IPS DF 4.7 (cell line): Measurements from ENCODE around the gene RABEPK.
"Not testable (repeated sequence)": the region's sequence is repeated elsewhere in the genome, so short reads cannot be mapped to it uniquely, and the experiment has no call there.

ENCODE experiments used
- DNase-seq: peaks from one replicate; pipeline ENCODE4 v3.0.0-alpha.2; 2013; ENCODE audit warnings: low spot score; ENCODE audit errors: extremely low read depth

Gene RABEPK

DNA sequence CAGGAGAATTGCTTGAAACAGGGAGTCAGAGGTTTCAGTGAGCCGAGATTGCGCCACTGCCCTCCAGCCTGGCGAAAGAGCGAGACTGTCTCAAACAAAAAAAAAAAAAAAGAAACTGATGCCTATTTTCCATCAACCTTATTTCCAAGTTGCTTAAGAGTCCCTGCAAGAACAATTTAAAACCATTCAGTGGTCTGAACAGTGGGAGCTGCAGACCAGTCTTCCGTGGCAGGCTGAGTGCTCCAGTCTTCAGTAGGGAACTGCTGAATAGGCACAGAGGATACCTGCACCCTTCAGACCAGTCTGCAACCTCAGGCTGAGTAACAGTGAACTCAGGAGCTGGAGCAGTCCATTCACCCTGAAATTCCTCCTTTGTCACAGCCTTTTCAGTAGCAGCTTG, 5.9 kb upstream of the RABEPK start:
- DNase-seq, result not testable (repeated sequence)

DNA sequence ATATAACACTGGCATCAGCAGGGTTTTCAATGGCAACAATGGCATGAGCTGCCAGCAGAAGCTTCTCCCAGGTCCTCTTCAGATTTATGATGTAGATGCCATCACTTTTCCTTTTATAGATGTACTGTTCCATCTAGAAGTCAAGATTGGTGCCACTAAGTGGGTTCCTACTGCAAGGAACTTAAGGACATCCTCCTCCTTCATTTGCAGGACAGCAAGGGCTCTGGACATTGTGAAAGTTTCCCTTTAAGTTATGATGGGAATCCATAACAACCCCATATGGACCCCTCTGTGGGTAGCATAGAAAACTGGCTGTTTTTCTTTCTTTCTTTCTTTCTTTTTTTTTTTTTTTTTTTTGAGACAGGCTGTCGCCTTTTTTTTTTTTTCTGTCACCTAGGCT, 4.8 kb upstream of the RABEPK start:
- not testable (repeated sequence) for DNase-seq

DNA sequence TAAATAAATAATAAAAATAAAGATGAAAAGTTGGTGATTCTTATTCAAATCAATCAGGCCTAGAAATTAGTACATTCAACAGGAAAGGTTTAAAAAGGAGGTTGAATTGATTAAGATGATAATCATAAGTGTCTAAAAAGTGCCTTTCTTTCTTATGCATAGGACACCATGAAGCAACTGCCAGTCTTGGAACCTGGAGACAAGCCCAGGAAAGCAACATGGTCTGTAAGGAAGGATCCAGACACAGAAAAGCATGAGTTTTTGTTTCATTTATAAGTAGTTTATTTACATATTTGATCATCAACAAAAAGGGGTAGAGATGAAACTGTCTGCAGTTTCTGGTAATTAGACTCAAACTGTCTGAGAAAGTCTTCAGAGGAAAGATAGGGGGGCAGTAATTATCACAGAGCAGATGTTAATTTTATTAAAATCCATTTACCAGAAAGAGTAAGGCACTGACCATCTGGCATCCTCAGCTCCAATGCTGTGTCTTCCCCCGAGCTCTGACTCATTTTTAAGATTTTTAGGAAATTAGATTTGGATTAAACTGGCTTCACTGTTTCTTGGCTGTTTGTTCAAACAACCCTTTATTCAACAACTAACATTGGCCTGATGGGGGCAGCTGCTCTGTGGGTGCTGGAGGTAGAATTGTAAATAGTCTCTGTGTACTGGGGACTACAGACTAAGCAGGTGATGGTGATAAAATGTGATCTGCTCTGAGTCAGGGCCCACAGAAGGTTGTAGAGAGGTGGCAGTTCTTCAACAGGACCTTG, 2.7 kb downstream of the RABEPK start:
- no peak for DNase-seq

DNA sequence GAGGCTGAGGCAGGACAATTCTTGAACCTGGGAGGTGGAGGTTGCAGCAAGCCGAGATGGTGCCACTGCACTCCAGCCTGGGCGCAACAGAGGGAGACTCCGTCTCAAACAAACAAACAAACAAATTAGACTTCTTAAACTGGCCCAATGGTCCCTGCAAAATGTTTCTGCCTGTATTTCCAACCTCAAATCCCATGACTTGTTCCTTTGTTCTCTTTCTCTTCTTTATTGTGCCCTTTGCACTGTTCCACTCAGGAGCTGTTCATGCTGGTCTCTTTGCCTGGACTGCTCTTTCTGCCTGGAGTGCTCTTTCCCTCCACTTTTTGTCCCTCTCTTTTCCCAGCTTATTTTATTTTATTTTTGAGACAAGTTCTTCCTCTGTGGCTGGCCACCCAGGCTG, 4.1 kb downstream of the RABEPK start:
- no peak for DNase-seq

DNA sequence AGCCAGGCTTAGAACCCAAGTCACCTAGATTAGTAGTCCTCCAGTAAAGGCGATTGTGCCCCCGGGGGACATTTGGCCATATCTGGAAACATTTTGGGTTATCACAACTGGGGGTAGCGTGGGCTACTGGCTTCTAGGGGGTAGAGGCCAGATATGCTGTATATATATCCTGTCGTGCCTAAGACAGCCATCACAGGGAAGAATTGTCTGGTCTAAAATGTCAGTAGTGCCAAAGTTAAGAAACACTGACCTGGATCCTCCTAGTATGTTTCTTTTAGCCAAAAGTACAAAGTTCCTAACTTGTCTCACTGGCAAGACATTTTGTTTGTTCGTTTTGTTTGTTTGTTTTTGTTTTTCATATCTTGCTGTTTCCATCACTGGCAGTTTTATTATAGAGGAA, 13.8 kb downstream of the RABEPK start:
- DNase-seq, result no peak

DNA sequence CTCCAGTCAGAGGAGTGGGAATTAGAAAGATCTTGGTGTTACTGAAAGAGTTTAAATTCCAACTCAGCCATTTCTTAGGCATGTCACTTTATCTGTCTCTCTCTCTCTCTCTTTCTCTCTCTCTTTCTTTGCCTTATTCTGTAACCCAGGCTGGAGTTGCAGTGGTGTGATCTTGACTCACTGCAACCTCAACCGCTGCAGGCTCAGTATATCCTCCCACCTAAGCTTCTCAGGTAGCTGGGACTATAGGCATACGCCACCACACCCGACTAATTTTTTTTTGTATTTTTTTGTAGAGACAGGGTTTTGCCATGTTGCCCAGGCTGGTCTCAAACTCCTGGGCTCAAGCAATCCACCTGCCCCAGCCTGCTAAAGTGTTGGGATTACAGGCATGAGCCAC, 18.3 kb downstream of the RABEPK start:
- no peak for DNase-seq

DNA sequence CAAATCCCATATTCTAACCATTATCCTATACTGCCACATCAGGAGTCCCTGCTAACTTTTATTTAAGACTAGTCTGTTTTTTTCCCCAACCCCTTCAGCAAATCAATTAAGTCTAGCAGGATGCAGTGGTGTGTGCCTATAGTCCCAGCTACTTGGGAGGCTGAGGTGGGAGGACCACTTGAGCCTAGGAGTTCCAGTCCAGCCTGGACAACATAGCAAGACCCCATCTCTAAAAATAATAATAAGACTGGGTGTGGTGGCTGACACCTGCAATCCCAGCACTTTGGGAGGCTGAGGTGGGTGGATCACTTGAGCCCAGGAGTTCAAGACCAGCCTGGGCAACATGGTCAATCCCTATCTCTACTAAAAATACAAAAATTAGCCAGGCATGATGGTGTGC, 24.5 kb downstream of the RABEPK start:
- DNase-seq, result not testable (repeated sequence)

DNA sequence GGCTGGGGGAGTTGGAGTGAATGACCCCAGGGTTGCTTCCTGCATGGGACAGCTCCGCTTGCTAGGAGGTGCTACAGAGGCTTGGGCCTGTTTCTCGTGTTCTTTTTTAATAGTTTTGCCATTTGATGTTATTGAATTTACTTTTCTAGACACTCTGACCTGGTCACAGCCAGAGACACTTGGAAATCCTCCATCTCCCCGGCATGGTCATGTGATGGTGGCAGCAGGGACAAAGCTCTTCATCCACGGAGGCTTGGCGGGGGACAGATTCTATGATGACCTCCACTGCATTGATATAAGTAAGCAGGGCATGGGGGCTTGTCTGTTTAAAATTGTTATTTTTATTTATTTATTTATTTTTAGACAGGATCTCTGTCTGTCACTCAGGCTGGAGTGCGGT, 27.4 kb downstream of the RABEPK start:
- DNase-seq, result no peak

DNA sequence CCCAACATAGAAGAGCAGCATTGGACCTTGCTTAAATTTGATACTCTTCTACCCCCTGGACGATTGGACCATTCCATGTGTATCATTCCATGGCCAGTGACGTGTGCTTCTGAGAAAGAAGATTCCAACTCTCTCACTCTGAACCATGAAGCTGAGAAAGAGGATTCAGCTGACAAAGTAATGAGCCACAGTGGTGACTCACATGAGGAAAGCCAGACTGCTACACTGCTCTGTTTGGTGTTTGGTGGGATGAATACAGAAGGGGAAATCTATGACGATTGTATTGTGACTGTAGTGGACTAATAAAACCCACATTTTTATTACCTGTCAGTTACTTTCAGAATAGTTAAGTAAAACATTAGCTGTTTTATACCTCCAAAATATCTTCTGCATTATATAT, 33.3 kb downstream of the RABEPK start:
- DNase-seq, result no peak

DNA sequence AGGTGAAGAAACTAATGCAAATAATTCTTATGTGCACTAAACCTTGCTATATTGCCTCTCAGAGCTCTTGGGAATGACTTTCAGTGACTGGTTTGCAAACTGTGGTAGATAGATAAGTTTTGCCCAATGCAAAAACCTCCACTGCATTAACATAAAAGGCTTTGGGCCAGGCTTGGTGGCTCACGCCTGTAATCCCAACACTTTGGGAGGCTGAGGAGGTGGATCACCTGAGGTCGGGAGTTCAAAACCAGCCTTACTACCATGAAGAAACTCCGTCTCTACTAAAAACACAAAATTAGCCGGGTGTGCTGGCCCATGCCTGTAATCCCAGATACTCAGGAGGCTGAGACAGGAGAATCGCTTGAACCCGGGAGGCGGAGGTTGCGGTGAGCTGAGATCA, 33.8 kb downstream of the RABEPK start:
- not testable (repeated sequence) for DNase-seq

DNA sequence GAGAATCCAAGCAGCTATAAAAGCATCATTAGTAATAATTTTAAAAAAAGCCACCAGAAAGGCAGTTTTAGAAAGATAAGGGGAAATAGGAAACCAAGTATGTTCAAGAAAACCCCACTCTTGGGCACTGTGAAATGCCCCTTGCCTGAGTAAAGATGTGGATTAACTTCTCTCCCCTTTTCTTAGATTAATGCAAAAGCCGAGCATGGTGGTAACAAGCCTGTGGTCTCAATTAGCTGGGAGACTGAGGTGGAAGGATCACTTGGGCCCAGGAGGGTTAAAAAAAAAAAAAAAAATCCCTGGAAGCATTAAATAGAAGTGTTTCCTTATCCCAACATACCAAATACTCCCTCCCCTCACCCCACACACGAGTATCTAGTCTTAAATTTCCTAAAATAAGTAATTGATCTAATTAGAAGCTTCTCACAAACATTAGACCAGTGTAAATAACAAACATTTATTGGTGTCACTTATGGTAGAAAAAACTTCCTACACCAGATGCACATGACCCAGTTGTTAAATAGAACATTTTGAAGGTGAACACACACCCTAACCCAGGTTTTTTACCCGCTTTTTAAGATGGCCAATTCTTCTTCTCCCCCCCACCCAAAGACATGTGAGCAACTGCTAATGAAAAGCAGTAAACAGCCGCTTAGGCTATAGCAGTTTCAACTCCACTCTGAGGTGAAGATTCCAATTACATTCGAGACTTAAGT, 35.6 kb downstream of the RABEPK start:
- DNase-seq, result no peak

DNA sequence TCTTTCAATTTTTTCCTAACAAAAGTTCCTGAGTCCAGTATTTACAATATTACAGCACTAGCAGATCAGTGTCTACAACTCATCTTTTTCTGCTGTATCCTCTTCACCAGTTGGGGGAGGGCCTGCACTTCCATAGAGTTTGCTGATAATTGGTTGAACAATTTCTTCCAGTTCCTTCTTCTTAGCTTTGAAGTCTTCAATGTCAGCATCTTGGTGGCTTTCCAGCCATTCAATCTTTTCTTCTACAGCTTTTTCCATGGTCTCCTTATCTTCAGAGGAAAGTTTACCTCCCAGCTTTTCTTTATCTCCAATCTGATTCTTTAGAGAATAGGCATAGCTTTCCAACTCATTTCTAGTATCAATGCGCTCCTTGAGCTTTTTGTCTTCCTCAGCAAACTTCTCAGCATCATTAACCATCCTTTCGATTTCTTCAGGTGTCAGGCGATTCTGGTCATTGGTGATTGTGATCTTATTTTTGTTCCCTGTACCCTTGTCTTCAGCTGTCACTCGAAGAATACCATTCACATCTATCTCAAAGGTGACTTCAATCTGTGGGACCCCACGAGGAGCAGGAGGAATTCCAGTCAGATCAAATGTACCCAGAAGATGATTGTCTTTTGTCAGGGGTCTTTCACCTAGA, 36.3 kb downstream of the RABEPK start:
- not testable (repeated sequence) for DNase-seq

DNA sequence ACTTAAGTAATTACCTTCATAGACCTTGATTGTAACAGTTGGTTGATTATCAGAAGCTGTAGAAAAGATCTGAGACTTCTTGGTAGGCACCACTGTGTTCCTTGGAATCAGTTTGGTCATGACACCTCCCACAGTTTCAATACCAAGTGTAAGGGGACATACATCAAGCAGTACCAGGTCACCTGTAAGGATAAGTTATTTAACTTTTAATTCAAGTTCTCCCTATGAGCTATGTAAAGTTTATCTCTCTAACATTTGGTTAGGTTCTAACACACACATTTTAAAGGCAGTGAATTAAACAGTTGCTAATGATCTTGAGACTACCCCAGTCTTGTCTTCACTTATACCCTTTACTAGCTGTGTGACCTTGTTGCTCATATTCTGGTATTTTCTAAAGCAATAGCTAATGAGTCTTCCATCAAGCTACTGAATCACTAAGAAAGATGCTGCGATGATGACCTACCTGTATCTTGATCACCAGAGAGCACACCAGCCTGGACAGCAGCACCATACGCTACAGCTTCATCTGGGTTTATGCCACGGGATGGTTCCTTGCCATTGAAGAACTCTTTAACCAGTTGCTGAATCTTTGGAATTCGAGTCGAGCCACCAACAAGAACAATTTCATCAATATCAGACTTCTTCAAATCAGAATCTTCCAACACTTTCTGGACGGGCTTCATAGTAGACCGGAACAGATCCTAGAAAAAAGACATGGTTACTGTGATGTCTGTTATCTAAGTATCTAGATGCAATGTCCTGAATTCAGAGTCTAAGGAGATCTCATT, 38.0 kb downstream of the RABEPK start:
- DNase-seq, result no peak

DNA sequence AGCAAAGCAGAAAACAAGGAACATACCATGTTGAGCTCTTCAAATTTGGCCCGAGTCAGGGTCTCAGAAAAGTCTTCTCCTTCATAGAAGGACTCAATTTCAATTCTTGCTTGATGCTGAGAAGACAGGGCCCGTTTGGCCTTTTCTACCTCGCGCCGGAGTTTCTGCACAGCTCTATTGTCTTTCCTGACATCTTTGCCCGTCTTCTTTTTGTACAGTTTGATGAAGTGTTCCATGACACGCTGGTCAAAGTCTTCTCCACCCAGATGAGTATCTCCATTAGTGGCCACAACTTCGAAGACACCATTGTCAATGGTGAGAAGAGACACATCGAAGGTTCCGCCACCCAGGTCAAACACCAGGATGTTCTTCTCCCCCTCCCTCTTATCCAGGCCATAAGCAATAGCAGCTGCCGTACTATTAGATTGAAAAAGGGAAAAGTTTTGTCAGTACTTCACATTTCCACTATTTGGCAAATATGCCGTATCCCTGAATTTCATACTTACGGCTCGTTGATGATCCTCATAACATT, 38.6 kb downstream of the RABEPK start:
- no peak for DNase-seq

DNA sequence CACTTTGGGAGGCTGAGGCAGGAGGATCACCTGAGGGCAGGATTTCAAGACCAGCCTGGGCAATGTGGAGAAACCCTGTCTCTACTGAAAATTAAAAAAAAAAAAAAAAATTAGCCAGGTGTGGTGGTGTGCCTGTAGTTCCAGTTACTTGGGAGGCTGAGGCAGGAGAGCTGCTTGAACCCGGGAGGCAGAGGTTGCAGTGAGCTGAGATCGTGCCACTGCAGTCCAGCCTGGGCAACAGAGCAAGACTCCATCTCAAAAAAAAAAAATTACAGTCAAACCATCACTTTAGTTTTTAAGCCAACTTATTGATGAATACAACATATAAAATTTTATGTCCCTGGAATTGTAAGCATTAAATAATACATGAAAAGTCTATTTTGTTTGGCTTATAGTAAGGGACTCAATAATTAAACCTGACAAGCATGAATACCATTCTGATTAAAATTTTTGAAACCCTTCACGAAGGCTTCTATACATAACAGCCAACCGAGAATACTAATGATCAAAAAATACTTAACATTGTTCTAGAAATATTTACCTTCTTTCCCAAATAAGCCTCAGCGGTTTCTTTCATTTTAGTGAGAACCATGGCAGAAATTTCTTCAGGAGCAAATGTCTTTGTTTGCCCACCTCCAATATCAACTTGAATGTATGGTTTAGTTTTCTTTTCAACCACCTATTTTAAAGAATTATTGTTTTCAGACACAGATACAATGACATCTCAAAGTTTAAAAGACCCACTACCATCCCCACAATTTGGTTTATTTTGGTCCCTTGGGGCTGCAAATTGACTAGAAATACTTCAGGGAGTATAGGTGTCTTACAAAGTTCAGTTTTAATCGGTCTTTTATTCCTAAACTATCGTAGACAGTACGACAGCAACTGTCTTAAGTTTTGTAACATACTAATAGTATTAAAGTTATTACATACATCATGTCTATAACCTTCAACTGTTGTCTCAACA, 39.6 kb downstream of the RABEPK start:
- DNase-seq, result no peak

DNA sequence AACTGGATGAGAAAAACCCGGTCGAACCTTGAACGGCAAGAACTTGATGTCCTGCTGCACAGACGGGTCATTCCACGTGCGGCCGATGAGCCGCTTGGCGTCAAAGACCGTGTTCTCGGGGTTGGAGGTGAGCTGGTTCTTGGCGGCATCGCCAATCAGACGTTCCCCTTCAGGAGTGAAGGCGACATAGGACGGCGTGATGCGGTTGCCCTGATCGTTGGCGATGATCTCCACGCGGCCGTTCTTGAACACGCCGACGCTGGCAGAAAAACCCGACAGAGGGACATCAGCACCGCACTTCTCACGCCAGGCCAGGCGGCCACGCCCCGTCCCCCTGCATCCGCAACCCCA, 40.3 kb downstream of the RABEPK start:
- no peak for DNase-seq

DNA sequence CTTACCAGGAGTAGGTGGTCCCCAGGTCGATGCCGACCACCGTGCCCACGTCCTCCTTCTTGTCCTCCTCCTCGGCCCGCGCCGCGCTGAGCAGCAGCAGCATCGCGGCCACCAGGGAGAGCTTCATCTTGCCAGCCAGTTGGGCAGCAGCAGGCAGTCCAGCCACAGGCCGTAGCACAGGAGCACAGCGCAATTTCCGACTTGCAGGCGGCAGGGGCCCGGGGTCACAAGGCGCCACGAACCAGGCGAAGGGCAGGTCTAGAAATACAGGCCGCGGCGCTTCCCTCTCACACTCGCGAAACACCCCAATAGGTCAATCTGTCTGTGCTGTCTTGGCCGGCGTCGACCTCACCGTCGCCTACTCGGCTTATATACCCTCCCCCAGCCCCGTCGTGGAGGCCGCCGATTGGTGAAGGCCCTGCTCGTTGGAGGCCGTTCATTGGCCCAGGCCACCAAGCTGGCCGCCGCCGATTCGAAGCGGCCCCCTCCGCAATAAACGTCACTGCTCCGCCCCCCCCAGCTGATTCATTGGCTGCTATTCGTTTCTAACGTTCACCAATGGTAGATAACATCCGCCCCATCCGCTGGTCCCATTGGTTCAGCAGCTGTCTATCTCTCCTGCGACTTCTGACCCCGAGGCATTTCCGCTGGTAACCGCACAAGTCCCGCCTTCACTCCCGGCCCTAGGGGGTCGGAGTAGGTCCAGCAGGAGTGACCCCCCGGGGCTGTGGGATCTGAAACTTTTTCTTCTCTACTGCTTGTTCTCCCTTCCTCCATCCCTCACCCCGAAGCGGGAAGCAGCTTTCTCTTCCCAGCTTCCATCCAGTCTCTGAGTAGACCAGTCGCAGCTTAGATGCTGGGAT, 40.9 kb downstream of the RABEPK start, which contains the start of gene HSPA5:
TSS of gene HSPA5 (minus strand) at position 344 of the 863 bp plus-strand sequence. CDS start at position 127, 217 bp downstream.
- peak; percentile 98 for DNase-seq

DNA sequence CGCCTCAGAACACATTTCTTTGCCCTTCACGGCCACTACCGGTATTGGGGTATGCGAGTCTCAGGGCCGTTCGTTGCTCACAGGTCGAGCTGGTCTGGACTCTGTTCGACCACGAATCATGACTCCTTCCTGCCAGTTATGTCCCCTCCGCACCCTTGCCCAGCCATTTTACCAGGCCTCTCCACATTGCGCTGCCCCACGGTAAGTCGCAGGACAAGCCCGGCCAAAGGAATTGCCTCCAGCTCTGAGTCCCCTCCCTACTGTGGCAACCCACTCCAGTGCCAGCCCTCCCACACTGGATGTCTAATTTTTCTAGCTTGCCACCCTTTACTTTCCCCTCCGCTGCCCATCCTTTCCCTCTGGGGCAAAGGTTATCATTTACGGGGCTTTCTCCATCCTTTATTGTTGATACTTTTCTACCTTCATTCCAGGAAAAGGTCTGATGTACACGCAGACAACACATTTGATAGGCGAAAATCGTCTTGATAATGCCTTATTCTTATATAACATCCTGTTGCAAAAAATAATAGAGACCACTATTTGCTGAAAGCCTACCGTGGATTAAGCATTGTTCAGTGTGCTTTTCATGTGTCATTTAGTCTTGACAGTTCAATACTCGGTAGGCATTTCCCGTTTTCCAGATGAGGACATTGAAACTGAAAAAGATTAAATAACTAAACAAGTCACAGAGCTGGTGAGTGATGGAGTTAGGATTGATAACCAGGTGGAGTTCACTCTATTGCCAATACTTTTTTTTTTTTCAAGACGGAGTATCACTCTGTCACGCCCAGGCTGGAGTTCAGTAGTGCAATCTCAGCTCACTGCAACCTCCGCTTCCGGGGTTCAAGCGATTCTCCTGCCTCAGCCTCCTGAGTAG, 41.8 kb downstream of the RABEPK start:
- no peak for DNase-seq
